Hepatocyte (in vitro differentiated cells): ENCODE data around the gene ZNF701. TPM values are rescaled to one million over a fixed set of nuclear protein-coding genes. Genes with fewer than 3 reads are reported as not detected.
"Not testable (repeated sequence)": the region's sequence is repeated elsewhere in the genome, so short reads cannot be mapped to it uniquely, and the experiment has no call there.

Experiments used
- DNase-seq: peaks from one replicate; pipeline ENCODE4 v3.0.0-alpha.2; 2016; ENCODE audit warnings: low spot score
- H2AFZ ChIP-seq: fragments of 200-600 bp; sonication (generic); 2 replicates; pipeline ENCODE4 v1.6.0; 2016; ENCODE audit warnings: antibody characterized with exemption, mild to moderate bottlenecking
- H3K27ac ChIP-seq: fragments of 200-600 bp; sonication (generic); 2 replicates; pipeline ENCODE4 v1.5.1; 2016; ENCODE audit warnings: mild to moderate bottlenecking
- H3K27me3 ChIP-seq: fragments of 200-600 bp; sonication (generic); 2 replicates; pipeline ENCODE4 v1.6.1; 2016
- H3K36me3 ChIP-seq: fragments of 200-600 bp; sonication (generic); replicated peaks from 2 replicates; pipeline ENCODE4 v1.5.1; 2016; ENCODE audit warnings: low read depth; ENCODE audit not compliant: insufficient read depth
- H3K4me1 ChIP-seq: fragments of 200-600 bp; sonication (generic); 2 replicates; pipeline ENCODE4 v1.5.1; 2016; ENCODE audit warnings: mild to moderate bottlenecking, moderate library complexity; ENCODE audit not compliant: insufficient read depth
- H3K4me2 ChIP-seq: fragments of 200-600 bp; sonication (generic); 2 replicates; pipeline ENCODE4 v1.6.0; 2016
- H3K4me3 ChIP-seq: fragments of 200-600 bp; sonication (generic); 2 replicates; pipeline ENCODE4 v1.5.1; 2016; ENCODE audit warnings: mild to moderate bottlenecking
- H3K79me2 ChIP-seq: fragments of 200-600 bp; sonication (generic); 2 replicates; pipeline ENCODE4 v1.6.0; 2017; ENCODE audit warnings: mild to moderate bottlenecking
- H3K9me2 ChIP-seq: fragments of 200-600 bp; sonication (generic); replicated peaks from 2 replicates; pipeline ENCODE4 v1.6.0; 2017; ENCODE audit warnings: mild to moderate bottlenecking; ENCODE audit not compliant: insufficient read depth
- H3K9me3 ChIP-seq: fragments of 200-600 bp; sonication (generic); 2 replicates; pipeline ENCODE4 v1.5.1; 2016; ENCODE audit warnings: low read depth, mild to moderate bottlenecking
- H4K20me1 ChIP-seq: fragments of 200-600 bp; sonication (generic); 2 replicates; pipeline ENCODE4 v1.6.0; 2016; ENCODE audit warnings: mild to moderate bottlenecking; ENCODE audit not compliant: insufficient read depth, poor library complexity, severe bottlenecking
- EZH2 ChIP-seq: fragments of 200-600 bp; sonication (generic); IDR thresholded peaks from 2 replicates; pipeline ENCODE4 v1.6.1; 2016; ENCODE audit warnings: antibody characterized with exemption, mild to moderate bottlenecking, borderline replicate concordance
- EZH2phosphoT487 ChIP-seq: fragments of 200-600 bp; sonication (generic); IDR thresholded peaks from one replicate; pipeline ENCODE4 v1.6.1; 2018; ENCODE audit warnings: antibody characterized with exemption, mild to moderate bottlenecking, low read depth, moderate library complexity; ENCODE audit not compliant: unreplicated experiment, severe bottlenecking
- WGBS: methylation state at CpG from one replicate; pipeline ENCODE4 v1.1.6; 2016; ENCODE audit warnings: low lambda C conversion rate; ENCODE audit errors: missing lambda C conversion rate; 5-methylcytosine and 5-hydroxymethylcytosine counted together
- polyA plus RNA-seq: library from polyadenylated mRNA; unstranded; fragments of >200 nt; fragmentation: Nextera tagmentation; extraction: Ambion mirVana; gene quantifications from 2 replicates; pipeline ENCODE4 v1.2.1, GENCODE V29; 2016
- total RNA-seq: library from RNA; depleted of rRNA; stranded (reverse); fragments of >200 nt; gene quantifications from 2 replicates; pipeline ENCODE4 v1.2.3, GENCODE V29; 2014
- TF ChIP-seq, protein P1 (sequence below): fragments of 200-600 bp; sonication (generic); IDR thresholded peaks from 2 replicates; pipeline ENCODE4 v1.5.1; 2016; ENCODE audit warnings: antibody characterized with exemption, mild to moderate bottlenecking; ENCODE audit not compliant: poor library complexity

Gene ZNF701
- total and polyA plus RNA-seq, 2 experiments from 2014 or later, result 9.3 to 15.2 TPM

DNA sequence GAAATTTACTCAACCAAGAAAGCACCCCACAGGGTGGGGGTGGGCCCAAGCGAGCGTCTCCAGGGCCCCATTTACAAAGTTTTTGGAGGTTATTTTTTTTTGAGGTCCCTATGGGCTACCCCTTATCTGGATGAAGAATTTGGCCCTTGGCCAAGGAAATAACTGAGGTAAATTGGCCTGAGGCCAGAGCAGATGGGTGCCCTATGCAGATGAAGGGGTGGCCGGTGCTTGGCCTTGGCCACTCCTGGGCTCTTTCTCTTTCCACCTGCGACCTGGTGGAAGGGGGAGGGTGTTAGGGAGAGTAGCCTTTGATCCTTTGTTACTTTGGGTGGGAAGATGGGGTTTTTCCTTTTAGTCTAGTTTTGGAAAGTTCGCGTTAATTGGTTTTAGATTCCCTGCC lies 15.5 kb downstream of the ZNF701 start:
- H3K9me2 ChIP-seq, result no peaks in the 10 kb centered on the region
- no peak for DNase-seq
- no peaks in the 10 kb centered on the region for H3K9me3 ChIP-seq
- H3K27ac ChIP-seq, result no peak overlapping the region
- TF ChIP-seq EZH2, result no peak
- TF ChIP-seq EZH2phosphoT487, result no peak
- TF ChIP-seq, protein P1, sequence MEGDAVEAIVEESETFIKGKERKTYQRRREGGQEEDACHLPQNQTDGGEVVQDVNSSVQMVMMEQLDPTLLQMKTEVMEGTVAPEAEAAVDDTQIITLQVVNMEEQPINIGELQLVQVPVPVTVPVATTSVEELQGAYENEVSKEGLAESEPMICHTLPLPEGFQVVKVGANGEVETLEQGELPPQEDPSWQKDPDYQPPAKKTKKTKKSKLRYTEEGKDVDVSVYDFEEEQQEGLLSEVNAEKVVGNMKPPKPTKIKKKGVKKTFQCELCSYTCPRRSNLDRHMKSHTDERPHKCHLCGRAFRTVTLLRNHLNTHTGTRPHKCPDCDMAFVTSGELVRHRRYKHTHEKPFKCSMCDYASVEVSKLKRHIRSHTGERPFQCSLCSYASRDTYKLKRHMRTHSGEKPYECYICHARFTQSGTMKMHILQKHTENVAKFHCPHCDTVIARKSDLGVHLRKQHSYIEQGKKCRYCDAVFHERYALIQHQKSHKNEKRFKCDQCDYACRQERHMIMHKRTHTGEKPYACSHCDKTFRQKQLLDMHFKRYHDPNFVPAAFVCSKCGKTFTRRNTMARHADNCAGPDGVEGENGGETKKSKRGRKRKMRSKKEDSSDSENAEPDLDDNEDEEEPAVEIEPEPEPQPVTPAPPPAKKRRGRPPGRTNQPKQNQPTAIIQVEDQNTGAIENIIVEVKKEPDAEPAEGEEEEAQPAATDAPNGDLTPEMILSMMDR, result no peak
- H3K4me2 ChIP-seq, result no peak overlapping the region
- no peaks in the 10 kb centered on the region for H3K79me2 ChIP-seq
- H3K27me3 ChIP-seq, result no peaks in the 10 kb centered on the region
- no peaks in the 10 kb centered on the region for H4K20me1 ChIP-seq
- no peak overlapping the region for H2AFZ ChIP-seq
- H3K4me3 ChIP-seq, result no peak overlapping the region
- peaks cover 2% of the 10 kb centered on the region for H3K36me3 ChIP-seq
- H3K4me1 ChIP-seq, result no peaks in the 10 kb centered on the region
- WGBS, result 98% methylated on average over 6 of the region's 6 CpGs

DNA sequence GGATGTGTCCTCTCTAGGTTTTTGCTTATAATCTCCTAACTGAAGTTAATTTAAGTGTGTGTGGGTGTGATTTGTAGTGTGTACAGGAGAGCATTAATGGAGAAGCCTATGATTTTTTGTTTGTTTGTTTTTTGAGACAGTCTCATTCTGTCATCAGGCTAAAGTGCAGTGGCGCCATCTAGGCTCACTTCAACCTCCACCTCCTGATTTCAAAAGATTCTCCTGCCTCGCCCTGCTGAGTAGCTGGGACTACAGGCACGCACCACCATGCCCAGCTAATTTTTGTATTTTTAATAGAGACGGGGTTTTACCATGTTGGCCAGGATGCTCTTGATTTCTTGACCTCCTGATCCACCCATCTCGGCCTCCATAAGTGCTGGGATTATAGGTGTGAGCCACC lies 20.6 kb downstream of the ZNF701 start:
- Histone ChIP-seq H3K36me3 (no peaks in the 10 kb centered on the region), H3K27ac (no peak overlapping the region), H3K27me3 (no peaks in the 10 kb centered on the region), H4K20me1 (no peaks in the 10 kb centered on the region), H3K4me3 (no peak overlapping the region), H3K4me2 (no peak overlapping the region), H2AFZ (no peak overlapping the region), H3K9me3 (no peaks in the 10 kb centered on the region), H3K9me2 (no peaks in the 10 kb centered on the region), H3K4me1 (no peaks in the 10 kb centered on the region), H3K79me2 (no peaks in the 10 kb centered on the region)
- TF ChIP-seq, protein P1, result peak; percentile 13
- no peak for TF ChIP-seq EZH2
- no peak for DNase-seq
- WGBS, result 99% methylated on average over 5 of the region's 5 CpGs

DNA sequence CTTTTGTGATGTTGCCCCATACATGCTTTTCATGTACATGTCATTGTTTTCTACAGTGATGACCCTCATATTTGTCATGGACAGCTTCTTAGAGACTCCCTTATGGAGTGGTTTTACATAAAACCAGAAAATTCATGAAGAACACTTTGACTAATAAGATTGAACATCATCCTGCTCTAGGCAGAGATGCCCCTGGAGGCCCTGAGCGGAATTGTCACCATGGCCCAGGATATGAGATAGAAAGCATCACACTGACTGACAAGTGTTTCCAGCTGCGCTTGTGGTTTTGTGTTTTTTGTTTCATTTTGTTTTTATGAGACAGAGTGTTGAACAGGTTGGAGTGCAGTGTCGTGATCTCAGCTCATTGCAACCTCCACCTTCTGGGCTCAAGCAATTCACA lies 22.2 kb downstream of the ZNF701 start:
- no peaks in the 10 kb centered on the region for H3K4me1 ChIP-seq
- TF ChIP-seq, protein P1, result no peak
- no peak for TF ChIP-seq EZH2
- TF ChIP-seq EZH2phosphoT487, result no peak
- H3K79me2 ChIP-seq, result no peaks in the 10 kb centered on the region
- no peak overlapping the region for H3K4me3 ChIP-seq
- no peak overlapping the region for H2AFZ ChIP-seq
- no peaks in the 10 kb centered on the region for H3K36me3 ChIP-seq
- WGBS, result 67% methylated on average over 3 of the region's 3 CpGs
- no peak for DNase-seq
- H3K27me3 ChIP-seq, result no peaks in the 10 kb centered on the region
- H3K9me2 ChIP-seq, result no peaks in the 10 kb centered on the region
- H4K20me1 ChIP-seq, result no peaks in the 10 kb centered on the region
- no peak overlapping the region for H3K4me2 ChIP-seq
- H3K9me3 ChIP-seq, result no peaks in the 10 kb centered on the region
- no peak overlapping the region for H3K27ac ChIP-seq

DNA sequence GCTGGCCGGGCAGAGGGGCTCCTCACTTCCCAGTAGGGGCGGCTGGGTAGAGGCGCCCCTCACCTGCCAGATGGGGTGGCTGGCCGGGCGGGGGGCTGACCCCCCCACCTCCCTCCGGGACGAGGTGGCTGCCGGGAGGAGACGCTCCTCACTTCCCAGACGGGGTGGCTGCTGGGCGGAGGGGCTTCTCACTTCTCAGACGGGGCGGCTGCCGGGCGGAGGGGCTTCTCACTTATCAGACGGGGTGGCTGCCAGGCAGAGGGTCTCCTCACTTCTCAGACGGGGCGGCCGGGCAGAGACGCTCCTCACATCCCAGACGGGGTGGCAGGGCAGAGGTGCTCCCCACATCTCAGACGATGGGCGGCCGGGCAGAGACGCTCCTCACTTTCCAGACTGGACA lies 23.4 kb downstream of the ZNF701 start:
- H3K9me3 ChIP-seq, H3K9me2 ChIP-seq: not testable (repeated sequence)
- WGBS, result no CpG with 5 or more reads among the region's 25 CpGs

More for the DNA sequence above, 23.4 kb downstream of the ZNF701 start:
- H3K4me3 ChIP-seq, H3K27me3 ChIP-seq, H2AFZ ChIP-seq, H3K4me2 ChIP-seq, DNase-seq, H4K20me1 ChIP-seq, H3K4me1 ChIP-seq, H3K79me2 ChIP-seq, H3K36me3 ChIP-seq, H3K27ac ChIP-seq: not testable (repeated sequence)
